Mammary epithelial cell (primary cell): ENCODE measurements around the gene GPC6.

Source experiments
- EZH2 ChIP-seq: IDR thresholded peaks from 2 replicates; pipeline ENCODE4 v1.6.1; 2012; ENCODE audit warnings: low read length, inconsistent platforms, borderline replicate concordance
- TF ChIP-seq, protein P1 (sequence below), 2 donors: IDR thresholded peaks in 1 of 2; conservative IDR thresholded peaks in 1 of 2; 2 replicates each; pipeline ENCODE4 v1.5.1; 2011 to 2012; ENCODE audit warnings: inconsistent platforms in 2 of 2, low read length in 2 of 2, mild to moderate bottlenecking in 2 of 2, control low read depth in 1 of 2, low read depth in 1 of 2; ENCODE audit not compliant: insufficient read depth in 1 of 2; ENCODE audit errors: extremely low read depth in 1 of 2

- TF ChIP-seq EZH2, result no peak
- TF ChIP-seq, protein P1, sequence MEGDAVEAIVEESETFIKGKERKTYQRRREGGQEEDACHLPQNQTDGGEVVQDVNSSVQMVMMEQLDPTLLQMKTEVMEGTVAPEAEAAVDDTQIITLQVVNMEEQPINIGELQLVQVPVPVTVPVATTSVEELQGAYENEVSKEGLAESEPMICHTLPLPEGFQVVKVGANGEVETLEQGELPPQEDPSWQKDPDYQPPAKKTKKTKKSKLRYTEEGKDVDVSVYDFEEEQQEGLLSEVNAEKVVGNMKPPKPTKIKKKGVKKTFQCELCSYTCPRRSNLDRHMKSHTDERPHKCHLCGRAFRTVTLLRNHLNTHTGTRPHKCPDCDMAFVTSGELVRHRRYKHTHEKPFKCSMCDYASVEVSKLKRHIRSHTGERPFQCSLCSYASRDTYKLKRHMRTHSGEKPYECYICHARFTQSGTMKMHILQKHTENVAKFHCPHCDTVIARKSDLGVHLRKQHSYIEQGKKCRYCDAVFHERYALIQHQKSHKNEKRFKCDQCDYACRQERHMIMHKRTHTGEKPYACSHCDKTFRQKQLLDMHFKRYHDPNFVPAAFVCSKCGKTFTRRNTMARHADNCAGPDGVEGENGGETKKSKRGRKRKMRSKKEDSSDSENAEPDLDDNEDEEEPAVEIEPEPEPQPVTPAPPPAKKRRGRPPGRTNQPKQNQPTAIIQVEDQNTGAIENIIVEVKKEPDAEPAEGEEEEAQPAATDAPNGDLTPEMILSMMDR (conservative IDR thresholded peaks at IDR 0.05 in 1 of 2, IDR thresholded peaks at IDR 0.05 in 1 of 2; ENCODE audit: extremely low read depth in 1 of 2, insufficient read depth in 1 of 2, low read depth in 1 of 2, low read length in 2 of 2), result no peak
Observed at GRCh38 chr13:94205896-94206295, 979.3 kb downstream of the GPC6 start.
